ENCODE measurements around the gene NAA80. TPM values are rescaled to one million over a fixed set of nuclear protein-coding genes. Genes with fewer than 3 reads are reported as not detected.

Gene NAA80
- total and polyA plus RNA-seq, 2 of the 13 experiments (the other 11 are each of a cell fraction or from before 2014, with no cell fraction given): 3.4 to 8.7 TPM

DNA sequence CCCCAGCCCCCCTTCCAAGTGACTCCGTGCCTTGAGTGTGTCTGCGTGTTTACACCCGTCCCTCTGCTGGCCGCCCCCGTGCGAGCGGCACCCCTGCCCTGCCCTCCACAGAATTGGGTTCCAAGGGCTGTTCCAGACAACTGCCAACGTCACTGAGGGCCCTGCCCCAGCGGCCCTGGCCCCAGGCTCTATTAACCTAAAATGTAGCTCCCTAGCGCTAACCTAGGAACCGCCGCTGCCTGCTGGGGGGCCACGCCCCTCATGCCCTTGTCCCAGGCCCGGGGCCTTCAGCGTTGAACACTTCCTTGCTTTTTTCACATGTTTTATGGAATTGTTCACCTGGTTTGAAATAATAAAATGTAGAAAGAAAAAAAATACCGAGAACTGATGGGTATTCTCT lies 40.2 kb downstream of the NAA80 start (continued):
- TF ChIP-seq GTF3A (CRISPR knock-in tag; conservative IDR thresholded peaks at IDR 0.05): no peak
- TF ChIP-seq, protein P1, sequence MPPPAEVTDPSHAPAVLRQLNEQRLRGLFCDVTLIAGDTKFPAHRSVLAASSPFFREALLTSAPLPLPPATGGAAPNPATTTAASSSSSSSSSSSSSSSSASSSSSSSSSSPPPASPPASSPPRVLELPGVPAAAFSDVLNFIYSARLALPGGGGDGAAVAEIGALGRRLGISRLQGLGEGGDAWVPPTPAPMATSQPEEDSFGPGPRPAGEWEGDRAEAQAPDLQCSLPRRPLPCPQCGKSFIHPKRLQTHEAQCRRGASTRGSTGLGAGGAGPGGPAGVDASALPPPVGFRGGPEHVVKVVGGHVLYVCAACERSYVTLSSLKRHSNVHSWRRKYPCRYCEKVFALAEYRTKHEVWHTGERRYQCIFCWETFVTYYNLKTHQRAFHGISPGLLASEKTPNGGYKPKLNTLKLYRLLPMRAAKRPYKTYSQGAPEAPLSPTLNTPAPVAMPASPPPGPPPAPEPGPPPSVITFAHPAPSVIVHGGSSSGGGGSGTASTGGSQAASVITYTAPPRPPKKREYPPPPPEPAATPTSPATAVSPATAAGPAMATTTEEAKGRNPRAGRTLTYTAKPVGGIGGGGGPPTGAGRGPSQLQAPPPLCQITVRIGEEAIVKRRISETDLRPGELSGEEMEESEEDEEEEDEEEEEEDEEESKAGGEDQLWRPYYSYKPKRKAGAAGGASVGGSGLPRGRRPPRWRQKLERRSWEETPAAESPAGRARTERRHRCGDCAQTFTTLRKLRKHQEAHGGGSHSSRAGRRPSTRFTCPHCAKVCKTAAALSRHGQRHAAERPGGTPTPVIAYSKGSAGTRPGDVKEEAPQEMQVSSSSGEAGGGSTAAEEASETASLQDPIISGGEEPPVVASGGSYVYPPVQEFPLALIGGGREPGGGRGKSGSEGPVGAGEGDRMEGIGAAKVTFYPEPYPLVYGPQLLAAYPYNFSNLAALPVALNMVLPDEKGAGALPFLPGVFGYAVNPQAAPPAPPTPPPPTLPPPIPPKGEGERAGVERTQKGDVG (CRISPR knock-in tag; IDR thresholded peaks at IDR 0.05; ENCODE audit: borderline replicate concordance): 0 out of 2 replicates have a peak, but pooled peaks have one; percentile 3
- TF ChIP-seq ZNF564 (CRISPR knock-in tag; IDR thresholded peaks at IDR 0.05): no peak
- TF ChIP-seq ZNF563 (CRISPR knock-in tag; IDR thresholded peaks at IDR 0.05): no peak
- no peak for TF ChIP-seq LCORL (IDR thresholded peaks at IDR 0.05)
- TF ChIP-seq LCORL (CRISPR knock-in tag; IDR thresholded peaks at IDR 0.05): no peak
- no peak for TF ChIP-seq ZNF33A (CRISPR knock-in tag; IDR thresholded peaks at IDR 0.05; ENCODE audit: borderline replicate concordance)
- no peak for TF ChIP-seq BHLHE40 (IDR thresholded peaks at IDR 0.05; ENCODE audit: low read length)
- TF ChIP-seq, protein P2, sequence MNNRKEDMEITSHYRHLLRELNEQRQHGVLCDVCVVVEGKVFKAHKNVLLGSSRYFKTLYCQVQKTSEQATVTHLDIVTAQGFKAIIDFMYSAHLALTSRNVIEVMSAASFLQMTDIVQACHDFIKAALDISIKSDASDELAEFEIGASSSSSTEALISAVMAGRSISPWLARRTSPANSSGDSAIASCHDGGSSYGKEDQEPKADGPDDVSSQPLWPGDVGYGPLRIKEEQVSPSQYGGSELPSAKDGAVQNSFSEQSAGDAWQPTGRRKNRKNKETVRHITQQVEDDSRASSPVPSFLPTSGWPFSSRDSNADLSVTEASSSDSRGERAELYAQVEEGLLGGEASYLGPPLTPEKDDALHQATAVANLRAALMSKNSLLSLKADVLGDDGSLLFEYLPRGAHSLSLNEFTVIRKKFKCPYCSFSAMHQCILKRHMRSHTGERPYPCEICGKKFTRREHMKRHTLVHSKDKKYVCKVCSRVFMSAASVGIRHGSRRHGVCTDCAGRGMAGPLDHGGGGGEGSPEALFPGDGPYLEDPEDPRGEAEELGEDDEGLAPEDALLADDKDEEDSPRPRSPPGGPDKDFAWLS (CRISPR knock-in tag; IDR thresholded peaks at IDR 0.05; ENCODE audit: borderline replicate concordance): no peak
